A673 (cell line): ENCODE measurements around the gene KRT86. TPM values are rescaled to one million over a fixed set of nuclear protein-coding genes. Genes with fewer than 3 reads are reported as not detected.

Source experiments
- BruUV-seq: library from RNA; stranded (reverse); fragments of 400-500 nt; replicated peaks from 2 replicates; lab custom pipeline; 2021; lab: Mats Ljungman, UMichigan
- CTCF ChIA-PET: fragments of 300-600 bp; sonication (Branson Sonifier 250); formaldehyde crosslinking; loops from one replicate; lab custom pipeline; 2022; ENCODE audit warnings: antibody characterized with exemption; lab: Charles Lee
- POLR2A ChIA-PET: fragments of 300-600 bp; sonication (Branson Sonifier 250); formaldehyde crosslinking; loops from one replicate; lab custom pipeline; 2022; ENCODE audit warnings: antibody characterized with exemption; ENCODE audit not compliant: low non-redundant PET; lab: Charles Lee
- DNase-seq: peaks from one replicate; pipeline ENCODE4 v3.0.0-alpha.2; 2015; ENCODE audit warnings: low spot score
- H3K27ac ChIP-seq: fragments of 200-600 bp; sonication (generic); 2 replicates; pipeline ENCODE4 v1.5.1; 2016; ENCODE audit warnings: mixed run types, low read depth, mild to moderate bottlenecking, mixed read lengths, antibody characterized with exemption, low read length; ENCODE audit not compliant: poor library complexity, severe bottlenecking
- H3K27me3 ChIP-seq: fragments of 200-600 bp; sonication (generic); replicated peaks from 2 replicates; pipeline ENCODE4 v1.6.1; 2017; ENCODE audit warnings: mixed run types, low read depth, mild to moderate bottlenecking, mixed read lengths, antibody characterized with exemption, low read length; ENCODE audit not compliant: insufficient read depth, poor library complexity
- H3K36me3 ChIP-seq: fragments of 200-600 bp; sonication (generic); 2 replicates; pipeline ENCODE4 v1.6.1; 2016; ENCODE audit warnings: mixed run types, mild to moderate bottlenecking, mixed read lengths, antibody characterized with exemption, low read length; ENCODE audit not compliant: insufficient read depth, poor library complexity, severe bottlenecking
- H3K4me1 ChIP-seq: fragments of 200-600 bp; sonication (generic); 2 replicates; pipeline ENCODE4 v1.6.1; 2017; ENCODE audit warnings: mixed run types, mild to moderate bottlenecking, mixed read lengths, antibody characterized with exemption, low read length; ENCODE audit not compliant: insufficient read depth, poor library complexity, severe bottlenecking
- H3K4me3 ChIP-seq: fragments of 200-600 bp; sonication (generic); 2 replicates; pipeline ENCODE4 v1.5.1; 2016; ENCODE audit warnings: low read depth, mixed run types, mild to moderate bottlenecking, mixed read lengths, low read length; ENCODE audit not compliant: poor library complexity, severe bottlenecking
- H3K9me3 ChIP-seq: fragments of 200-600 bp; sonication (generic); 2 replicates; pipeline ENCODE4 v1.6.1; 2016; ENCODE audit warnings: mixed run types, low read depth, mild to moderate bottlenecking, mixed read lengths, antibody characterized with exemption, low read length; ENCODE audit not compliant: poor library complexity, severe bottlenecking
- CTCF ChIP-seq: fragments of 300-800, 200-600 bp; sonication (generic); conservative IDR thresholded peaks from 2 replicates; pipeline ENCODE4 v1.5.1; 2017; ENCODE audit warnings: low read depth, mild to moderate bottlenecking, antibody characterized with exemption, low read length, moderate library complexity, mixed read lengths
- EZH2 ChIP-seq: fragments of 200-600 bp; sonication (generic); IDR thresholded peaks from 2 replicates; pipeline ENCODE4 v1.6.1; 2017; ENCODE audit warnings: borderline replicate concordance, low read depth, mild to moderate bottlenecking, mixed read lengths, antibody characterized with exemption, low read length; ENCODE audit not compliant: poor library complexity, severe bottlenecking
- intact Hi-C: fragments of 100-400 bp; cut with micrococcal nuclease; formaldehyde crosslinking; loops from one replicate; pipeline ENCODE4 v1.10.0; 2022; ENCODE audit not compliant: unreplicated experiment
- total RNA-seq: library from RNA; stranded (reverse); gene quantifications from 2 replicates; pipeline ENCODE4 v1.2.3, GENCODE V29; 2021

KRT86 gene
- total RNA-seq, 1 experiment from 2014 or later, result not detected

GRCh38 chr12:52322069-52322468 lies 47.6 kb downstream of the KRT86 start:
- DNase-seq, result no peak
- TF ChIP-seq CTCF (no peak), EZH2 (no peak)
- H3K4me3 ChIP-seq, result no peak overlapping the region
- intact Hi-C loops, result no loop called here
- no peaks in the 10 kb centered on the region for H3K27me3 ChIP-seq
- no peaks in the 10 kb centered on the region for H3K4me1 ChIP-seq
- H3K36me3 ChIP-seq, result no peaks in the 10 kb centered on the region
- no TSS peak for BruUV-seq
- H3K9me3 ChIP-seq, result no peaks in the 10 kb centered on the region
- ChIA-PET CTCF (no interaction called here), POLR2A (no interaction called here)
- no peak overlapping the region for H3K27ac ChIP-seq

DNA sequence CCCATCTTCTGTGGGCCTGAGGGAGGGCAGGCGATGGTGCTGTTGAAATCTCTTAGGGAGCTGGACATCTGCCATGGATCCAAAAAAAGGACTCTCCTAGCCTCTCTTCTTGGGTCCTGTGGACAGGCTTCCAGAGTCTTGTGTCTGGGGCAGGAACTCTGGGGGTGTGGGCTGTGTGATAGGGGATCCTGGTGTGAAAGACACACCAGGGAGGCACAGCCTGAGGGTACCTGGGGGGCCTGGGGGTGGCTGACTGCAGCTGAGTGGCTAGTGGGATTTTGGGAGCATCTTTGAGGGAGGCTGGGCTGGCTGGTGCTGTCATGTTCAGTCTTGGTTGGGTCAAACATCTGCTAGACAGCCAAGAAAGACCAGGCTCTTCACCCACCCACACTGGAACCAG lies 48.6 kb downstream of the KRT86 start:
- BruUV-seq, result no TSS peak
- no peaks in the 10 kb centered on the region for H3K9me3 ChIP-seq
- no peak for DNase-seq
- intact Hi-C loops, result no loop called here
- POLR2A ChIA-PET, result no interaction called here
- no peak overlapping the region for H3K27ac ChIP-seq
- no peaks in the 10 kb centered on the region for H3K36me3 ChIP-seq
- no peaks in the 10 kb centered on the region for H3K27me3 ChIP-seq
- CTCF ChIA-PET, result interaction anchor here (0.5 kb wide), 1 partner anchor 672 kb away, joined by 4 read pairs; no protein-coding TSS in a partner anchor
- no peaks in the 10 kb centered on the region for H3K4me1 ChIP-seq
- TF ChIP-seq CTCF, result no peak
- no peak for TF ChIP-seq EZH2
- H3K4me3 ChIP-seq, result no peak overlapping the region

- H3K4me1 ChIP-seq, result no peaks in the 10 kb centered on the region
- ChIA-PET POLR2A (no interaction called here), CTCF (no interaction called here)
- no peak for DNase-seq
- no TSS peak for BruUV-seq
- H3K27me3 ChIP-seq, result no peaks in the 10 kb centered on the region
- no peaks in the 10 kb centered on the region for H3K36me3 ChIP-seq
- no peaks in the 10 kb centered on the region for H3K9me3 ChIP-seq
- H3K27ac ChIP-seq, result no peak overlapping the region
- no peak overlapping the region for H3K4me3 ChIP-seq
- no peak for TF ChIP-seq EZH2
- no peak for TF ChIP-seq CTCF
- intact Hi-C loops, result no loop called here
Observed at GRCh38 chr12:52323416-52324152, 49.1 kb downstream of the KRT86 start.
